ENCODE measurements around the gene SLC4A7.
"Not testable (repeated sequence)": the region's sequence is repeated elsewhere in the genome, so short reads cannot be mapped to it uniquely, and the experiment has no call there.

SLC4A7 gene

DNA sequence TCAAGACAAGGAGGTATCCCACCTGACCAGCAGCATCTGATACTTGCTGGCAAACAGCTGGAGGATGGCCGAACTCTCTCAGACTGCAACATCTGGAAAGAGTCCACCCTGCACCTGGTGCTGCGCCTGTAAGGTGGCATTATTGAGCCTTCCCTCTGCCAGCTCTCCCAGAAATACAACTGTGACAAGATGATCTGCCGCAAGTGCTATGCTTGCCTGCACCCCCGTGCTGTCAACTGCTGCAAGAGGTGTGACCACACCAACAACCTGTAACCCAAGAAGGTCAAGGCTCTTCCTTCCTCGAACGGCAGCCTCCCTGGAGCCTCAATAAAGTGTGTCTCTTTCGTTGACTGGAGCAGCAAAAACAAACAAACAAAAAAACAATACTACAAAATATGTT is 2.2 kb upstream of the SLC4A7 start:
- DNase-seq, result no peak

DNA sequence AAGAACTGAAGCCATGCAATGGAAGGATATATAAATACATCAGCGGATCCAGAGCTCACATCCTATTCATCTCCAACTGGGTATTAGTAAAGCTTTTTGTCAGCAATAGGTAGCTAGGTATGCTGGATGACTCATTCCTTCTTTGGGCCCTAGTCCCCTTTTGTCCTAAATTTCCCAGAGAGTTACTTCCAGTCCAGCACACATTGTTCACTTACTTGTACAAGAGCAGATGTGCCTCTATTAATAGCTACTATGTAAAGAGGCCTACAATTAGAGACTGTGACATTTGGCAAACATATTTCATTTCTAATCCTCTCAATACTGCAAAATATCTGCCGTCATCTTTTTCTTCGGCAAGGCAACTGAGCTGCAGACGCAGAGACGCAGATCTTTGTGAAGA is 1.7 kb upstream of the SLC4A7 start:
- DNase-seq, result no peak

DNA sequence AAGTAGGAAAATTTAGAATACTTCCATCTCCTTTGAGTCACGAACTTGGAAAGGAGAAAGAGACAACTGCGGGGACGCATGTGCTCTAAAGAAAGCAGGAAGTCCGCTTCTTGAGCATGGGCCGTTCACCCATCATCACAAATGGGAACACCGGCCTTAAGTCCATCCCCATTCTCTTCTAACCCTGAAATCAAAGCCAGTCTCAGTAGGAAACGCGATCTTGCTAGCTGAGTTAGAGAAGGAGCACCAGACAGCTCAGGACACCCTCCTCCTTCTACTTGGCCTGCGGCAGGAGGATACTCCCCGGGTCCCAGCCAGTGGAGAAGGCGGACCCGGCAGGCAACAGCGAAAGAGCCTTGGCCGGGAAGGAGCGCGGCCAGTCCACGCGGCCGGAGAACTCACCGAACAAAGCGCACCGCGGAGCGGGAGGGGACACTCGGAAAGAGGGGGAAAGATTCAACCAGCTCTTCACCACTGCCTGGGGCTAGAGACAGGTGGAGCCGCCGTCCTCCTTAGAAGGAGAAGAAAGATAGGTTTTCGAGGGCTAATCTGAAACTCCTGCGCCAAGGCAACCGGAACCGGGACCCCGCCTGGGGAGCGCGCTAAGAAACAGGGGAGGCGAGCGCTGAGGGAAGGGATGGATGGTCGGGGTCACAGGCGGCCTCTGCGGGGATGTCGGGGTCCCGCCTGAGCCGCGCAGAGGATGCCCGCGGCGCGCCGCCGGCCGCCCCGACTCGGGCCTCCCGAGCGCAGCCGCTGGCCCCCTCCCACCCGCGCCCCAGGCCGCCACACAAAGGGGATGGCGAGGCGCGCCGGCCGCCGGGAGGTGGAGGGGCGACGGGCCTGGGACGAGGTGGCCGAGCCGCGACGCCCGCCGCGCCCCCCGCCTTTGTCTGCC is 818 bp downstream of the SLC4A7 start:
- DNase-seq, result no peak

DNA sequence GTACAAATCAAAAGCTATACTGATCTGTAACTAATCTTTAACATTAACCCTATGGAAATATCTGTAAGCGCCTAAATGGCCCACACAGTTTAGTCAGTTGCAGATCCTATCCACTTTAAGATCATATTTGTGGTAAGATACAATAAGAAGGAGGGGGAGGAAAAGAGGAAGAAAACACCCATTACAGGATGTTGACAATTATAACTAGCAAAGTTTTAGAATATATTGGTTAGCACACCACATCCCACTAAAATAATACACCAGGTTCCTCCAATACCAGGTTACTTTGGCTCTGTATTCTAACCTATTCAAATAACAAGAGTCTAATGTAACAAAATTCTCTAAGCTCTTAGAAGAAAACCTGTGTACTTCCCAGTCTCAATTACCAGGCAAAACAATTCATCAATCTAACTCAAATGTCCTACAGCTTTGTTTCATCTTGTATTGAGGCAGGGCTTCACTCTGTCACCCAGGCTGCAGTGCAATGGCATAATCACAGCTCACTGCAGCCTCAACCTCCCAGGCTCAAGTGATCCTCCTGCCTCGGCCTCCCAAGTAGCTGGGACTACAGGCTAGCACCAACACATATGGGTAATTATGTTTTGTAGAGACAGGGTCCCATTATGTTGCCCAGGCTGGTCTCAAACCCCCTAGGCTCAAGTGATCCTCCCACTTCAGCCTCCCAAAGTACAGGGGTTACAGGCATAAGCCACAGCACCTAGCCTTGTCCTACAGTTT is 4.2 kb downstream of the SLC4A7 start:
- no peak for DNase-seq

DNA sequence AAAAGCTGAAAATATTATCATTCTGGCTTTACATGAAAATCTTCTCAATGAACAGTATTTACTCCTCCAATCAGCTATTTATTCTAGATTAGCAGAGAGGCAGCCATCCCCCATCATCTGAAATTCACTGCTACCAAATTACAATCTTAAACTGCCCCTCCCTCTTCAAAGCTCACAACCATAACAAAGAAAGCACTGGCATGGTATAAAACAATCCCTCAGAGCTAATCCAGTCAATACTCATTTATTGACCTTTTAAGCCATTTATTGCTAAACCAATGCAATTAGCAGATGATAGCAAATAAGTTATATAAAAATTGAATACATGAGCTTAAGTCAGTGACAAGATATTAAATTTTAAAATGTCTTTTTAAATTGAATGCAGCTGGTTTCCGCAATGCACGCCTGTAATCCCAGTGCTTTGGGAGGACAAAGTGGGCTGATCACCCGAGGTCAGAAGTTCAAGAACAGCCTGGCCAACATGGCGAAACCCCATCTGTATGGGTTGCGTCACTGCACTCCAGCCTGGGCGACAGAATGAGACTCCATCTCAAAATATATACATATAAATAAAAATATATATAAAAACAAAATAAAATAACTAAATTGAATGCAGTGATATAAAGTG is 12.1 kb downstream of the SLC4A7 start:
- DNase-seq, result no peak

DNA sequence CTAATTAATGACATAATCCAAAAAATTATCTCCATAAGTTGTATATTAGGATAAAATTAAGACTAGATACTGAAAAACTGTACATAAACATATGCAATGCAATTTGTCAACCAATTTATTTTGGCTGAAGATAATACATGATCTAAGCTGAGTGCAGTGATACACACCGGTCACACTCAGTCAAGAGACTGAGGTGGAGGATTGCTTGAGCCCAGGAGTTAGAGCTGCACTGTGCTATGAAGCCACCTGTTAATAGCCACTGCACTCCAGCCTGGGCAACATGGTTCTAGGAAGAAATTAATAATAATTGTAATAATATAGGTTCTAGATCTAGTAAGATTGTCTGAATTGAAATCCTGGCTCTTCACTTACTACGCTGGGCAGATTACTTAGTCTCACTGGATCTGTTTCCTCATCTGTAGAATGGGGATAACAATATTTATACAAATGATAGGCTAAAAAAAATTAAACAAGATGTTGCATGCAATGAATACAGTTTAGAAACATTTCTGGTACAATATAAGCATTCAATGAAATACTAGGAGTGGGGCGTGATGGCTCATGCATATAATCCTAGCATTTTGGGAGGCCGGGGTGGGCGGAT is 15.8 kb downstream of the SLC4A7 start:
- no peak for DNase-seq

DNA sequence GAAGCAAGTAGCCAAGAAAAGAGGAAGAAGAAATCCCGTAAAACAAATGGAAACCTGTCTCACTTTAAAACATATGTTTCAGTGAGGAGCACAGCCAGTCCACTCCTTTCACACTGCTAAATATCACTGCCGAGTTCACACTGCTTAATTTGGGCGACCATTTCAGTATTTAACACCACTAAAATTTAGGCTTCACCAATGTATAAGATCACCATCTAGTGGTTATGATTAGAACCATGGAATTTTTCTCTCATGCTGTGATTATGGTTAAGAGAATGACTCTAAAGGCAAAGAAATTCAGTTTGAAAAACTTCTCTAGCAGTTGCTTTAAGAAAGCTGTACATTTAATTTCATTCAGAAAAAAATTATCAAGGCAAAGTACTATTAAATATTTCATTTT is 16.6 kb downstream of the SLC4A7 start:
- DNase-seq, result peak; percentile 3

DNA sequence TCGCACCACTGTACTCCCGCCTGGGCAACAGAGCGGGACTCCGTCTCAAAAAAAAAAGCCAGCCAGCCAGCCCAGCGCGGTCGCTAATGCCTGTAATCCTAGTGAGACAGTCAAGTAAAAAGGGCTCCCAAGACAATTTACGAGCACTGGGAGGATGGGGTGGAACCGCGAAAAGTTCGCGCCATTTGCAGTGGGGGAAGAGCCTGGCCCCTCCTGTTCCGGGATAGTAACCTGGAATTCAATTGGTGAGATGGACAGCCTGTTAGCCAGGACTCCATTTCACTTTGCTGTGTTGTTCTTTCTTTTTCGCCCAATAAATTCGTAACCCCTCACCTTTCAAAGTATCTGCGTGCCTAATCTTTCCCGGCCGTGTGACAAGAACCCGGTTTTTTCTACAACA is 19.5 kb downstream of the SLC4A7 start:
- no peak for DNase-seq

DNA sequence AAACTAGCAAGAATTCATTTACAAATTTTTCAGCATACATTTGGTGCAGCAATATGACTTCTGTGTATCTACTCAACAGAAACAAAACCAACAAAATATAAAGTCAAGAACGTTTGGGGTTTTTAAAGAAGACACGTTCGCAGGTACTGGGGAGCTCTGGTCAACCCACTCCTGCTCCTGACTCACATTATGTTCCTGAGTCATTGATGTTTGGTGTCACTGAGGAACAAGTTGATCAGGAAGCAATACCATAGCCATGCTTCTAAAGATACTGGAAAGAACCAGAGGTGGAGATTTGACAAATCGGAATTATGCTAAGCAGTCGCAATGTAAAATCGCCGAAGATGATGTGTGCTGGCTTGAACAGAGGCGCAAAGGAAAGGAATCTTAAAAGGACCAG is 22.0 kb downstream of the SLC4A7 start:
- no peak for DNase-seq

DNA sequence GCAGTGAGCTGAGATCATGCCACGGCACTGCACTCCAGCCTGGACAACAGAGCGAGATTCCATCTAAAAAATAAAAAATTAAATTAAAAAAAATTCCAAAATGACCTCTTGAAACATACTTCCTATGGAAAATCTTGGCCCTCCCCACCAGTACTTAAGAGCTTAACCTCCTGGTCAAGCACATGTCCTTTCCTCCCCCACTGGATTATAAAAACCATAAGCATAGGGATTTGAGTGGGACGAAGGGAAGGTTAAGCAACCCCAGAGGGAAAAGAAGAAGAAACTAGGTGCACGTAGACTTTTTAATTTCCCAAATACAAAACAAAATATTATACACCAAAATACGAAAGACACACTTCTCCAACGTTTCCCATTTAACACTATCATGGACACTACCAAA is 25.3 kb downstream of the SLC4A7 start:
- no peak for DNase-seq

DNA sequence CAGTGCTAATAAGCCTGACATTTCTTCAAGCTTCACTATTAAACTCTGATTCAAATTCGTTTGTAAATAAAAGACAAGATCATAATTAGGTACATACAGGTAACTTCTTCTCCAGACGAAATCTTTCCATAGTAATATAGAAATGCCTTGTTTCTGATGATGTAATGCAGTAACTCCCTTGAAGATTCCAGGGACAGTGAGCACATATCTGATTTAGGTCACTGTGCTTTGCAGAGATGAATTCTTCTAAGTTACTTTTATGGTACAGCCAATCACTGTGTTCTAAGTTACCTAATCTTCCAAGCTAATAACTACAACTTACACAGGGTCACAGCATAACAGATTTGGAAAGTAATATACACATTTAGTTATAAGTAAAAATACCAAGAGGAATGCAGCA is 27.6 kb downstream of the SLC4A7 start:
- no peak for DNase-seq

DNA sequence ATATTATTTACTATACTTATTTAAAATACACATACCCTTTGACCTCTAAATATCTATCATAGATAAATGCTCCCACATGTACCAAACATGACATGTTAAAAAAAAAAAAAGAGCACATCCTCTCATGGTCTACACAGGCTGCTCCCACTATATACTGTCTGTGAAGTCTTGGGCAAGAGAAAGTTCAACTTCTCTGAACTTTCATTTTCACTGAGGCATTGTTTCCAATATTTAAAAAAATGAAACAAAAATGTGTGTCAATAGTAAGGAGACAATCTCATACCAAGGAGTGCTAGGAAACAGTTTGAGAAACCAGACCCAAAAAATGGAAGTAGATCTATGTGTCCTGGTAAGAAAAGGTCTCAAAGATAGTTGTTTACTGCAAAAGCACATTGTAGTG is 29.3 kb downstream of the SLC4A7 start:
- DNase-seq, result no peak

DNA sequence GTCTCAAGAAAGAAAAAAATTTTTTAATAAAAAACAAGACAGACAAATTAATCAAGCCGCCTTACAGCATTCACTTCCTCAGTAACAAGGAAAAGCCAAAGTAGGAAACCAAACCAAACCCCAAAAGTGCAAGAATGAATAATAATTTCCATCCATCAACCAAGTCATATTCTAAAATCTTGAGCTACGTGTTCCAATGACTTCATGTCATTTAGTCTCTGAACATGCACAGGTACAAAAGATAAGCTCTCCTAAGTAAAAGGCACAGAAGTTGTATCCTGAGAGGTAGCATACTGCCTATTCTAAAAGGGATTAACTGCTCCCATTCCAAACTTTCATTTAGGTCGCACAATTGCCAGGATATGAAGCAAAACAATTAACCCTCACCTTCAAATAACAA is 29.7 kb downstream of the SLC4A7 start:
- DNase-seq, result no peak

DNA sequence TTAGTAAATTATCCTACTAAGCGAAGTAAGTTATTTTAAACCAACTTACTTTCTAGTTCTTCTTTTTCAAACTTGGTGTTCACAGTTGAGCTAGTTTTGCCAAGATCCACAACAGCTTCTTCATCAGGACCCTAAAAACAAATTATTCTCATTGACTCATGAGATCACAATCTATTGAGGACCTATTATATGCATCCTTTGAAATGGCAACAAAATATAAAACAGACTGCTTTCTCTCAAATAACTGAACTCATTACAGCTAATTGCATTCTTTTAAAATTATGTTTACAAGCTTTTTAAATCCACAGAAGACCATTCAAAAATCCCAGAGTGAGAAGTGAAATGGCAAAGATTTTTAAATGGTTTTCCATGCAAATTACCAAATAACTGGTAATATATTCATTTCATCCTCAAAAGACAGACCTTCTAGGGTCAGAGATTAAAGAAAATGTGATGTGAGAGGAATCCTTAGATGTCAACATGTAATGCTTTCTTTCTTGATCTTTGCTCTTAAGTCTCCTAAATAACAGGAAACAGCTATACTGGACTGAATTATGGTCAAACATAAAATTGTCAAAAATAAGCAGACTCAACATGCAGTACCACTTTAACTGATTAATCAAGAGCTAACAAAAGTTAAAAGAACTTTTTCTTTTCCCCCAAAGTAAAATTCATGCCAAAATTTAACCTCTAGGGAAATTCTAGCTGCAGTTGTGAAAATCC is 31.7 kb downstream of the SLC4A7 start:
- DNase-seq, result no peak

DNA sequence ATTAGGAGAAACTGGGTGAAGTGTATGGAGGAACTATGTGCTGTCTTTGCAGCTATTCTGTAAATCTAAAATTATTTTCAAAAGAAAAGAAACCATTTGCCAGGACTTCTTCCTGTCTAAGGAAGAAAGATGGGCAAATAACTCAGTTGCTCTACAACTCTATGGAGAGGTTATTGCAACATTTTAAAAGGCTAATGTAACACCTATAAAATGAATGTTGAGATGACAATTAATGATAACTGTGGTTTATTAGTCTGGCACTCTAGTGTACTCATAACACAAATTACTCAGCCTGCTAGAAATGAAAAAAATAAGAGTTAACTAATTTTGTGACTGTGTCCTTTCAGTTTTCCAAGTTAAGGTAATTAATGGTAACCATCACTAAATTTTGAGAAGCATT is 32.3 kb downstream of the SLC4A7 start:
- no peak for DNase-seq

DNA sequence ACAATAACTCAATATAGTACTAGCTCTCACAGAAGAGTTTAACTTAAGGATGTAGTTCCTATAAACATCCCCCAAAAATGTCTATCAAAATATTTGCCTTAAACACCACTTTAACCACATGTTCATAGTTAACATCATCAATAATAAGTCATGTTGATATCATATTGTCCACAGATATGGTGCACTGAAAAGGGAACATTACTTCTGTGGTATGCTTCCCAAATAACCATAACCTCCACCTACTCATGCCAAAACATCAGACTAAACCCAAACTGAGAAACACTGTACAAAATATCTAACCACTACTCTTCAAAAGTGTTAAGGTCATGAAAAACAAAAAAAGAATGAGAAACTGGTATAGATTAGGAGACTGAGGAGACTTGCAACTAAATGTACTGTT is 32.9 kb downstream of the SLC4A7 start:
- DNase-seq, result no peak

DNA sequence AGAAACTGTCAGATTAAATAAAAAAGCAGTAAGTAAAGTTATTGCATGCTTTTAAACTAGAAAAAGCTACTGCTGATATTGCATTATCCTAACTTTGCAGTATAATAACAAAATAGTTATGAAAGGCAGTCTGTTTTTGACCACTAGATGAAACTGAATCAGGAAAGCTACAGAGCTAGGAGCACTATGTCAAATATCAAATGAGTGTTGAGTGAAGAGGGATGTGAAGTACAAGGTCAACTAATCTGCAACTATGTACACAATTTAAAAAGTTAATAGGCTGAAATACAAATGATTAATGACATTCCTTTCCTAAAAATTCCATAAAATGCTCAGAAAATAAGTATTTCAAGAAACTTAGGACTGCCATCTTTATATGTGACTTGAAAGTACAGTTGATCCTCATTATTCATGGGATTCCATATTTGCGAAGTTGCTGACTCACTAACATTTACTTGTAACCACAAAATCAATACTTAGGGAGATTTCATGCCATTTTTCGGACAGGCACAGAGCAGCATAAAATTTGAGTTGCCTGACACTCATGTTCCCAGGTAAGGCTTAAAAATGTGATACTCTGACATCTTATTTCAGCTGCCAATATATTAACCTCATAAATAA is 34.5 kb downstream of the SLC4A7 start:
- no peak for DNase-seq

DNA sequence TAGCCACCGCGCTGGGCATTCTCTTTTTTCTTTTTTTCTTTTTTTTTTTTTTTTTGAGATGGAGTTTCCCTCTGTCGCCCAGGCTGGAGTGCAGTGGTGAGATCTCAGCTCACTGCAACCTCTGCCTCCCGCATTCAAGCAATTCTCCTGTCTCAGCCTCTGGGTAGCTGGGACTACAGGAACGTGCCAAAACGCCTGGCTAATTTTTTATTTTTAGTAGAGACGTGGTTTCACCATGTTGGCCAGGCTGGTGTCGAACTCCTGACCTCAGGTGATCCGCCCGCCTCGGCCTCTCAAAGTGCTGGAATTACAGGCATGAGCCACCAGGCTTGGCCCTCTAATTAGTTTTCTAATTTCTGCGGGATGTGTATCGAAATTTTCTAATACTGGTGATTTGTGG is 41.2 kb downstream of the SLC4A7 start:
- DNase-seq, result not testable (repeated sequence)

DNA sequence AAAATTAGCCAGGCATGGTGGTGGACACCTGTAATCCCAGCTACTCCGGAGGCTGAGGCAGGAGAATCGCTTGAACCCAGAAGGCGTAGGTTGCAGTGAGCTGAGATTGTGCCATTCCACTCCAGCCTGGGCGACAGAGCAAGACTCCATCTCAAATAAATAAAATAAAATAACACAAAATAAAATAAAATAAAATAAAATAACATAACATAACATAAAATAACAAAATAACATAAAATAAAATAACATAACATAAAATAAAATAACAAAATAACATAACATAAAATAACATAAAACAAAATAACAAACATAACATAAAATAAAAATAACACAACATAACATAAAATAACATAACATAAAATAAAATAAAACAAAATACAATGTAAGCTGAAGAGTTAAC is 45.8 kb downstream of the SLC4A7 start:
- not testable (repeated sequence) for DNase-seq

DNA sequence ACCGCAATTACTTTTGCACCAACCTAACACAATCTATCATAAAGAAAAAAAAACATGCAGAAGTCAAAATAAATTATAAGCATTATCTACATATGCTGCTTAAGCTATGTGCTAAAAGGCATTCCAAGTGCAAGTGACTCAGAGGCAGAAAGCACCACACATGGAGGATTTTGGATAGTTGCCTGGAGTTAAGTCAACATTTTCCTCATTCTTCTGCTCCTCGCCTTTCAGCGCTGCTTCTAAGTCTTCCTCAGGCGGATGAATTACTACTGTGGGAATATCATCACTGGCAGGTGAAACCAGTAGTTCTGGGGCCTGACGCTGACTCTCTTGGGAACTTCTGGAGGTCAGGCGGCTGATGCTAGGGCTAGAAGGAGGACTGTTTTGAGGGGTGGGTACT is 53.1 kb downstream of the SLC4A7 start:
- no peak for DNase-seq

DNA sequence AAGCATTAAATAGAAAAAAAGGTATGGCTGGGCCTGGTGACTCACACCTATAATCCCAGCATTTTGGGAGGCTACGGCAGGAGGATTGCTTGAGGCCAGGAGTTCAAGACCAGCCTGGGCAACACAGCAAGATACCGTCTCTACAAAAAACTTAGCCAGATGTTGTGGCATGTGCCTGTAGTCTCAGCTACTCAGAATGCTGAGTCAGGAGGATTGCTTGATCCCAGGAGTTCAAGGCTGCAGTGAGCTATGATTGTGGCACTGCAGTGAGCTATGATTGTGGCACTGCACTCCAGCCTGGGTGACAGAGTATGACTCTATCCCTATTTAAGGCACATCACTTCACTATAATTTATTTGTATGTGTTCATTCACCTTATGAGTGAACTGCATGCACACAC is 54.3 kb downstream of the SLC4A7 start:
- DNase-seq, result no peak

DNA sequence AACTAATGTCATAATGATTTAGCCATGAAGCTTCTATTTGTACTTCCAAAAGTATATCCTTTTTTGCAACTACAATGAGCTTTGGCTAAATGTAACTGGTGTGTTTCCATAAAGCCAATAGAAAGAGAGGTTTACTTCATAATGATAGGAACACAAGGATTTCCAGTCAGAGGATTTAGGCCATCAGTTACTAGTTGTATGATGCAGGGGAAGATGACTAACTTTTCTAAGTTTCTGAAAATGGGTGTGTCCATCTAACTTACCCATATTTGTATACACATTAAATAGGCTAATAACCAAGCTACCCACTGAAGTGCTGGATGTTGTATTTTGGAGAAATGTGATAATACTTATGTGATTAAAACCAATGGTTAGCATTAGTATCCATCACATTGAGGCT is 55.7 kb downstream of the SLC4A7 start:
- no peak for DNase-seq

All from NCI-H748 treated with DMSO at 0.1 percent for 48 hours (cell line).